GM12878 (cell line): ENCODE measurements around the gene EFHD2. TPM values are rescaled to one million over a fixed set of nuclear protein-coding genes. Genes with fewer than 3 reads are reported as not detected.
A peak's percentile ranks its signal among the peaks of the same experiment; 100 is the strongest.
"Not testable (repeated sequence)": the region's sequence is repeated elsewhere in the genome, so short reads cannot be mapped to it uniquely, and the experiment has no call there.

Experiments
- ATAC-seq: fragments of 200-7000 bp; cut with Tn5 transposase; 3 replicates; pipeline ENCODE4 v1.9.1; 2020; ENCODE audit warnings: mild to moderate bottlenecking, moderate library complexity
- BruUV-seq: library from RNA; stranded (reverse); fragments of 400-500 nt; replicated peaks from 2 replicates; lab custom pipeline; 2021; lab: Mats Ljungman, UMichigan
- CTCF ChIA-PET: fragments of 300-600 bp; sonication (Branson Sonifier 250); formaldehyde crosslinking; extraction: SDS; loops from one replicate; lab custom pipeline; 2021; ENCODE audit warnings: inconsistent platforms; lab: Yijun Ruan, JAX
- POLR2A ChIA-PET: fragments of 350-600 bp; formaldehyde crosslinking; extraction: SDS; loops from one replicate; lab custom pipeline; 2021; ENCODE audit warnings: inconsistent platforms; lab: Charles Lee
- RAD21 ChIA-PET: fragments of 300-600 bp; sonication (Branson Sonifier 250); formaldehyde crosslinking; loops from one replicate; lab custom pipeline; 2023; ENCODE audit warnings: antibody characterized with exemption; ENCODE audit not compliant: unreplicated experiment; lab: Charles Lee
- SMC1A ChIA-PET: fragments of 300-600 bp; sonication (Branson Sonifier 250); formaldehyde crosslinking; loops from one replicate; lab custom pipeline; 2023; ENCODE audit not compliant: unreplicated experiment, uncharacterized antibody; lab: Charles Lee
- DNase-seq: peaks from one replicate; pipeline ENCODE4 v3.0.0-alpha.2; 2011; ENCODE audit warnings: low read depth, low spot score
- FAIRE-seq: peaks from 3 replicates; lab custom pipeline; 2011; peaks lifted over from hg19 to GRCh38; lab: Jason Lieb, UNC
- H2AFZ ChIP-seq: 2 replicates; pipeline ENCODE4 v1.6.0; 2011; ENCODE audit warnings: low read depth, low read length, control low read depth; ENCODE audit not compliant: control insufficient read depth
- H3K27ac ChIP-seq: 2 replicates; pipeline ENCODE4 v1.5.1; 2011; ENCODE audit warnings: control low read depth; ENCODE audit not compliant: control insufficient read depth, insufficient read depth
- H3K27me3 ChIP-seq, 2 experiments: replicated peaks in 1 of 2; 2 replicates each; pipeline versions ENCODE4 v1.6.0 to v1.6.1; 2011; ENCODE audit warnings: low read length in 1 of 2; ENCODE audit not compliant: control insufficient read depth in 2 of 2, insufficient read depth in 2 of 2
- H3K36me3 ChIP-seq, 2 experiments: 2 replicates each; pipeline ENCODE4 v1.5.1; 2011; ENCODE audit warnings: low read length in 1 of 2; ENCODE audit not compliant: control insufficient read depth in 2 of 2, insufficient read depth in 2 of 2
- H3K4me1 ChIP-seq: 2 replicates; pipeline ENCODE4 v1.6.1; 2011; ENCODE audit warnings: mild to moderate bottlenecking, low read length, moderate library complexity, mixed read lengths; ENCODE audit not compliant: control insufficient read depth, insufficient read depth
- H3K4me2 ChIP-seq: 2 replicates; pipeline ENCODE4 v1.6.0; 2011; ENCODE audit warnings: control low read depth; ENCODE audit not compliant: control insufficient read depth, insufficient read depth
- H3K4me3 ChIP-seq: fragments of 200-600 bp; sonication (generic); 2 replicates; pipeline ENCODE4 v1.5.1; 2016
- H3K79me2 ChIP-seq: 2 replicates; pipeline ENCODE4 v1.6.0; 2011; ENCODE audit warnings: low read length; ENCODE audit not compliant: control insufficient read depth, insufficient read depth
- H3K9ac ChIP-seq: 2 replicates; pipeline ENCODE4 v1.8.0; 2011; ENCODE audit warnings: low read length, control low read depth, mixed read lengths; ENCODE audit not compliant: control insufficient read depth, insufficient read depth
- H3K9me3 ChIP-seq: replicated peaks from 3 replicates; pipeline ENCODE4 v1.5.1; 2011; ENCODE audit warnings: mild to moderate bottlenecking, low read length; ENCODE audit not compliant: control insufficient read depth, insufficient read depth
- H4K20me1 ChIP-seq: 2 replicates; pipeline ENCODE4 v1.6.0; 2011; ENCODE audit not compliant: control insufficient read depth, insufficient read depth
- NFYB ChIP-seq: IDR thresholded peaks from 2 replicates; pipeline ENCODE4 v1.6.1; 2011; ENCODE audit warnings: low read depth, mild to moderate bottlenecking, low read length, improper control_type of control experiment, moderate library complexity; ENCODE audit not compliant: insufficient read depth
- PBX3 ChIP-seq: IDR thresholded peaks from 2 replicates; pipeline ENCODE4 v1.6.1; 2011; ENCODE audit warnings: mild to moderate bottlenecking, low read depth, low read length, moderate library complexity; ENCODE audit not compliant: insufficient replicate concordance
- WGBS: methylation state at CpG from one replicate; pipeline ENCODE4 v1.1.6; 2016; ENCODE audit warnings: low lambda C conversion rate; ENCODE audit not compliant: insufficient replicate concordance, insufficient coverage; ENCODE audit errors: missing lambda C conversion rate; 5-methylcytosine and 5-hydroxymethylcytosine counted together
- in situ Hi-C: fragments of 300-500 bp; cut with MboI; formaldehyde crosslinking; loops from 9 replicates; pipeline ENCODE4 v1.14.3; 2018; ENCODE audit warnings: mixed read lengths
- intact Hi-C: fragments of 100-400 bp; cut with micrococcal nuclease; formaldehyde crosslinking; loops from one replicate; pipeline ENCODE4 v1.14.2; 2022; ENCODE audit not compliant: unreplicated experiment
- polyA plus RNA-seq, 11 experiments: library from polyadenylated mRNA; depleted of rRNA in 4 of 11; unstranded in 6 of 11; stranded (reverse) in 5 of 11; fragments of >200 nt; fragmentation: Nextera tagmentation in 4 of 11; fragmentation: Illumina TruSeq in 1 of 11; extraction: Ambion mirVana in 4 of 11; extraction: Trizol in 1 of 11; gene quantifications; 1 replicate in 1 of 11; 2 replicates in 10 of 11; pipeline versions ENCODE4 v1.2.1 to v1.2.3, GENCODE V29; 2011 to 2016; ENCODE audit warnings: inconsistent platforms in 2 of 11, missing spikeins in 2 of 11, low read depth in 1 of 11
- total RNA-seq, 4 experiments: library from RNA; depleted of rRNA in 3 of 4; stranded (reverse); fragments of >200 nt in 3 of 4; fragmentation: Illumina TruSeq in 1 of 4; extraction: Trizol in 1 of 4; gene quantifications; 2 replicates each; pipeline versions ENCODE4 v1.2.1 to v1.2.3, GENCODE V29; 2013 to 2021

EFHD2 gene
- total and polyA plus RNA-seq, 10 of the 15 experiments (the other 5 are each of a cell fraction or from before 2014, with no cell fraction given) = 4.0 to 114 (median 66.1) TPM

GRCh38 chr1:15465674-15466073 lies 56.0 kb downstream of the EFHD2 start:
- DNase-seq = no peak

GRCh38 chr1:15466955-15467625 lies 57.4 kb downstream of the EFHD2 start:
- ATAC-seq, H3K4me1 ChIP-seq, H3K79me2 ChIP-seq, intact Hi-C loops, in situ Hi-C loops, H2AFZ ChIP-seq, H3K4me2 ChIP-seq, H3K4me3 ChIP-seq, H4K20me1 ChIP-seq, SMC1A ChIA-PET, CTCF ChIA-PET, H3K9me3 ChIP-seq, DNase-seq, H3K9ac ChIP-seq, BruUV-seq, RAD21 ChIA-PET, POLR2A ChIA-PET, FAIRE-seq, H3K27me3 ChIP-seq, H3K27ac ChIP-seq, H3K36me3 ChIP-seq: not testable (repeated sequence)
- WGBS = 76% methylated on average over 22 of the region's 22 CpGs

More at GRCh38 chr1:15465674-15466073, 56.0 kb downstream of the EFHD2 start:
- no peak overlapping the region for H3K4me3 ChIP-seq
- intact Hi-C loops (no loop called here), in situ Hi-C loops (no loop called here)
- no peak overlapping the region for H3K27ac ChIP-seq
- H3K79me2 ChIP-seq = no peaks in the 10 kb centered on the region
- CTCF ChIA-PET = interaction anchor here (0.8 kb wide), 1 partner anchor 142 kb away, joined by 3 read pairs; no protein-coding TSS in a partner anchor
- no peaks in the 10 kb centered on the region for H3K36me3 ChIP-seq
- no peaks in the 10 kb centered on the region for H3K4me1 ChIP-seq
- no peaks in the 10 kb centered on the region for H3K9me3 ChIP-seq
- no peak for ATAC-seq
- SMC1A ChIA-PET = no interaction called here
- no peaks in the 10 kb centered on the region for H3K27me3 ChIP-seq
- WGBS = 49% methylated on average over 7 of the region's 7 CpGs
- no TSS peak for BruUV-seq
- TF ChIP-seq NFYB (0 out of 2 replicates have a peak, but pooled peaks have one; percentile 37), PBX3 (no peak)
- no peak overlapping the region for H3K9ac ChIP-seq
- POLR2A ChIA-PET = no interaction called here
- no peak overlapping the region for H3K4me2 ChIP-seq
- H2AFZ ChIP-seq = no peak overlapping the region
- FAIRE-seq = no peak
- RAD21 ChIA-PET = no interaction called here
- H4K20me1 ChIP-seq = no peaks in the 10 kb centered on the region
